H1 (cell line): ENCODE measurements around the gene TMEM204.

Source experiments
- CTCF ChIP-seq, 3 experiments: IDR thresholded peaks; 1 replicate in 2 of 3; 2 replicates in 1 of 3; pipeline versions ENCODE4 v1.5.1 to v1.6.1; 2011; ENCODE audit warnings: low read length in 3 of 3, mild to moderate bottlenecking in 3 of 3, inconsistent platforms in 2 of 3, low read depth in 1 of 3, moderate library complexity in 1 of 3; ENCODE audit not compliant: insufficient read depth in 1 of 3; ENCODE audit errors: control extremely low read depth in 1 of 3
- EGR1 ChIP-seq: IDR thresholded peaks from 2 replicates; pipeline ENCODE4 v1.6.1; 2011; ENCODE audit warnings: low read depth, low read length, borderline replicate concordance
- FOSL1 ChIP-seq: IDR thresholded peaks from 2 replicates; pipeline ENCODE4 v1.6.1; 2011; ENCODE audit warnings: mild to moderate bottlenecking, low read depth, low read length, moderate library complexity; ENCODE audit not compliant: insufficient read depth
- HDAC2 ChIP-seq, 2 experiments: fragments of 300-600 bp in 1 of 2; sonication (generic) in 1 of 2; IDR thresholded peaks; 2 replicates each; pipeline ENCODE4 v1.6.1; 2011 to 2012; ENCODE audit warnings: low read depth in 2 of 2, low read length in 2 of 2, mild to moderate bottlenecking in 2 of 2, moderate library complexity in 2 of 2, borderline replicate concordance in 1 of 2, inconsistent platforms in 1 of 2
- MAX ChIP-seq: IDR thresholded peaks from 2 replicates; pipeline ENCODE4 v1.6.1; 2012; ENCODE audit warnings: inconsistent platforms
- NRF1 ChIP-seq: IDR thresholded peaks from 2 replicates; pipeline ENCODE4 v1.6.1; 2011; ENCODE audit warnings: mild to moderate bottlenecking, low read depth, low read length, improper control_type of control experiment
- RAD21 ChIP-seq, 2 experiments: IDR thresholded peaks in 1 of 2; conservative IDR thresholded peaks in 1 of 2; 2 replicates each; pipeline ENCODE4 v1.6.1; 2011; ENCODE audit warnings: low read depth in 2 of 2, low read length in 2 of 2, improper control_type of control experiment in 1 of 2, inconsistent platforms in 1 of 2, mild to moderate bottlenecking in 1 of 2, moderate library complexity in 1 of 2
- RFX5 ChIP-seq: IDR thresholded peaks from 2 replicates; pipeline ENCODE4 v1.6.1; 2011; ENCODE audit warnings: low read depth, low read length, improper control_type of control experiment, borderline replicate concordance
- SP1 ChIP-seq: IDR thresholded peaks from 2 replicates; pipeline ENCODE4 v1.6.1; 2011; ENCODE audit warnings: low read depth, low read length
- SUZ12 ChIP-seq: fragments of 200-600 bp; sonication (generic); IDR thresholded peaks from 2 replicates; pipeline ENCODE4 v1.6.1; 2012; ENCODE audit warnings: mild to moderate bottlenecking, inconsistent platforms, low read length, moderate library complexity, mixed read lengths
- TBP ChIP-seq: IDR thresholded peaks from 2 replicates; pipeline ENCODE4 v1.6.1; 2011; ENCODE audit warnings: low read depth, low read length, improper control_type of control experiment
- YY1 ChIP-seq: IDR thresholded peaks from 2 replicates; pipeline ENCODE4 v1.6.1; 2011; ENCODE audit warnings: low read depth, mild to moderate bottlenecking, low read length
- TF ChIP-seq, protein P1 (sequence below): IDR thresholded peaks from 2 replicates; pipeline ENCODE4 v1.6.1; 2012; ENCODE audit warnings: low read length, inconsistent platforms

DNA sequence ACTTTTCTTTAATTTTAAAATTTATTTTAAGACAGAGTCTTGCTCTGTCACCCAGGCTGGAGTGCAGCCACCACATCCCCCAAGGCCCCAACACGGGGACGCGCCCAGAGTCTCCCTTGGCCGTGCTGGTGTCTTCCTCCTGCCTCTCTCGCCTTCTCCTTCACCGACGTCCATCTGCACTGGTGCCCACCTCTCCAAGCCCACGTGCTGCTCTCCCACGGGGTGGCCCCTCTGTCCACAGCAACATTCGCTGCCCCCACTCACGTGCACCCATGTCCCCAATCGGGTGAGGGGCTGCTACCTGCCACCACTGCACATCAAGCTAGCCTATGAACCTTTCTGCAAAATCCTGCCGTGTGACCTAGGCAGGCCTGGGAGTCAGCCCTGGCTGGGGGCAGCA, 3.1 kb downstream of the TMEM204 start:
- TF ChIP-seq SP1 (no peak), FOSL1 (no peak), EGR1 (no peak), MAX (no peak), RFX5 (no peak), CTCF (IDR thresholded peaks at IDR 0.05; ENCODE audit: control extremely low read depth in 1 of 3, insufficient read depth in 1 of 3, low read depth in 1 of 3, low read length in 3 of 3) (no peak), NRF1 (no peak), SUZ12 (no peak), HDAC2 (IDR thresholded peaks at IDR 0.05; ENCODE audit: borderline replicate concordance in 1 of 2, low read depth in 2 of 2, low read length in 2 of 2) (no peak), RAD21 (IDR thresholded peaks at IDR 0.05 in 1 of 2, conservative IDR thresholded peaks at IDR 0.05 in 1 of 2; ENCODE audit: low read depth in 2 of 2, low read length in 2 of 2) (no peak), TBP (no peak), YY1 (no peak)
- TF ChIP-seq, protein P1, sequence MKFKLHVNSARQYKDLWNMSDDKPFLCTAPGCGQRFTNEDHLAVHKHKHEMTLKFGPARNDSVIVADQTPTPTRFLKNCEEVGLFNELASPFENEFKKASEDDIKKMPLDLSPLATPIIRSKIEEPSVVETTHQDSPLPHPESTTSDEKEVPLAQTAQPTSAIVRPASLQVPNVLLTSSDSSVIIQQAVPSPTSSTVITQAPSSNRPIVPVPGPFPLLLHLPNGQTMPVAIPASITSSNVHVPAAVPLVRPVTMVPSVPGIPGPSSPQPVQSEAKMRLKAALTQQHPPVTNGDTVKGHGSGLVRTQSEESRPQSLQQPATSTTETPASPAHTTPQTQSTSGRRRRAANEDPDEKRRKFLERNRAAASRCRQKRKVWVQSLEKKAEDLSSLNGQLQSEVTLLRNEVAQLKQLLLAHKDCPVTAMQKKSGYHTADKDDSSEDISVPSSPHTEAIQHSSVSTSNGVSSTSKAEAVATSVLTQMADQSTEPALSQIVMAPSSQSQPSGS = no peak
